Lung (tissue), 12 donors: ENCODE measurements around the gene BLZF1. TPM values are rescaled to one million over a fixed set of nuclear protein-coding genes. Genes with fewer than 3 reads are reported as not detected.

Source experiments
- ATAC-seq: fragments of 200-7000 bp; cut with Tn5 transposase; one replicate; pipeline ENCODE4 v1.9.1; 2020; ENCODE audit warnings: moderate number of reproducible peaks; ENCODE audit not compliant: insufficient read depth, low FRiP score
- DNase-seq, 3 donors: peaks; one replicate each; pipeline ENCODE4 v3.0.0-alpha.2; 2013 to 2017
- H3K27ac ChIP-seq, 2 donors: one replicate each; pipeline ENCODE4 v1.5.1; 2013; ENCODE audit warnings: mild to moderate bottlenecking in 2 of 2, moderate library complexity in 2 of 2, control low read depth in 1 of 2, inconsistent platforms in 1 of 2, low read depth in 1 of 2, low read length in 1 of 2
- H3K27me3 ChIP-seq, 3 donors: one replicate each; pipeline ENCODE4 v1.5.1; 2013; ENCODE audit warnings: low read length in 2 of 3; ENCODE audit not compliant: control insufficient read depth in 3 of 3, insufficient read depth in 3 of 3
- H3K36me3 ChIP-seq, 4 donors: one replicate each; pipeline ENCODE4 v1.5.1; 2013; ENCODE audit warnings: low read length in 4 of 4, mild to moderate bottlenecking in 1 of 4, moderate library complexity in 1 of 4; ENCODE audit not compliant: control insufficient read depth in 4 of 4, insufficient read depth in 4 of 4
- H3K4me1 ChIP-seq, 5 donors: one replicate each; pipeline ENCODE4 v1.5.1; 2013; ENCODE audit warnings: low read length in 5 of 5, mild to moderate bottlenecking in 2 of 5, moderate library complexity in 1 of 5; ENCODE audit not compliant: control insufficient read depth in 5 of 5, insufficient read depth in 5 of 5
- H3K4me3 ChIP-seq: one replicate; pipeline ENCODE4 v1.5.1; 2013; ENCODE audit warnings: mild to moderate bottlenecking, control low read depth, moderate library complexity
- H3K9ac ChIP-seq, 2 donors: one replicate each; pipeline ENCODE4 v1.5.1; 2013; ENCODE audit warnings: low read length in 2 of 2, control low read depth in 1 of 2; ENCODE audit not compliant: insufficient read depth in 1 of 2
- H3K9me3 ChIP-seq, 4 donors: one replicate each; pipeline ENCODE4 v1.5.1; 2013; ENCODE audit warnings: low read length in 3 of 4, mild to moderate bottlenecking in 1 of 4, moderate library complexity in 1 of 4; ENCODE audit not compliant: control insufficient read depth in 4 of 4, insufficient read depth in 3 of 4
- CTCF ChIP-seq: IDR thresholded peaks from 2 replicates; pipeline ENCODE4 v1.5.1; 2012; ENCODE audit warnings: mild to moderate bottlenecking; ENCODE audit errors: control extremely low read depth, extremely low read depth
- WGBS, 2 donors: extraction: QIAGEN DNeasy Blood & Tissue Kit; methylation state at CpG; one replicate each; pipeline ENCODE4 v1.1.7; 2013; 5-methylcytosine and 5-hydroxymethylcytosine counted together
- polyA plus RNA-seq, 2 donors: library from polyadenylated mRNA; stranded (reverse); fragments of 200-250 nt; gene quantifications; one replicate each; pipeline ENCODE4 v1.2.1, GENCODE V29; 2013
- total RNA-seq, 2 donors: library from RNA; depleted of rRNA in 1 of 2; stranded (reverse); fragments of >200 nt in 1 of 2; gene quantifications; one replicate each; pipeline ENCODE4 v1.2.1, GENCODE V29; 2014 to 2021
- donor health status: control.
- donor health status: control.
- donor health status: Bipolar disorder and iron deficiency.
- donor health status: healthy.
- donor health status: DM: yes; HTN: yes; CAD: no.

Gene BLZF1
- total and polyA plus RNA-seq, 4 donors: 8.0 to 31.5 (median 16.5) TPM

- Histone ChIP-seq H3K4me3 (peak within 1 kb of the TSS; percentile 8), H3K36me3 (no peaks in the 10 kb centered on the region), H3K27ac (no peak within 1 kb of the TSS), H3K27me3 (no peaks in the 10 kb centered on the region), H3K4me1 (peaks cover 0 to 5% (median 0%) of the 10 kb centered on the region in 5 donors), H3K9me3 (no peaks in the 10 kb centered on the region), H3K9ac (peak within 1 kb of the TSS in 1 of 2 donors; percentile 23)
- peak; percentile 80 to 86 (median 82) for DNase-seq
- WGBS, 2 donors: 1 to 2% methylated on average over 29 of the region's 29 CpGs
- ATAC-seq: peak; percentile 41
- no peak for TF ChIP-seq CTCF
These were observed 59.2 kb downstream of the BLZF1 start, which contains the start of gene CCDC181 for GRCh38 chr1:169427081-169427641. TSS of gene CCDC181 (minus strand) at chr1:169427474. CDS start at chr1:169424927, 2,547 bp downstream.

Other genes with a start within 250 kb of the BLZF1 start
- 10 to 100 TPM; 22.9 to 43.7 TPM for gene NME7, start 398 bp upstream of the BLZF1 start, total RNA-seq
- gene NME7, start 398 bp upstream of the BLZF1 start, polyA plus RNA-seq: 10 to 100 TPM in 1 of 2 donors, 1 to 10 TPM in 1; 6.2 to 13.1 TPM
- 1 to 10 TPM; 4.8 to 5.7 TPM for gene CCDC181, start 59.3 kb downstream of the BLZF1 start, total RNA-seq
- 1 to 10 TPM; 2.9 to 4.5 TPM for gene CCDC181, start 59.3 kb downstream of the BLZF1 start, polyA plus RNA-seq
- gene SLC19A2, start 117.7 kb downstream of the BLZF1 start, total RNA-seq: 10 to 100 TPM; 15.6 to 23.1 TPM
- gene SLC19A2, start 117.7 kb downstream of the BLZF1 start, polyA plus RNA-seq: 10 to 100 TPM; 16.0 to 18.7 TPM
- gene F5, start 218.3 kb downstream of the BLZF1 start, total RNA-seq: 1 to 10 TPM in 1 of 2 donors, under 1 TPM in 1; 0.74 to 3.4 TPM
- gene F5, start 218.3 kb downstream of the BLZF1 start, polyA plus RNA-seq: 1 to 10 TPM; 1.5 to 5.3 TPM